CD4-positive, alpha-beta memory T cell (primary cell): ENCODE measurements around the gene AQP6. TPM values are rescaled to one million over a fixed set of nuclear protein-coding genes. Genes with fewer than 3 reads are reported as not detected.

Experiments used
- CTCF ChIA-PET: fragments of 350-600 bp; sonication (Branson Sonifier 250); formaldehyde crosslinking; loops from one replicate; lab custom pipeline; 2021; ENCODE audit warnings: inconsistent platforms; ENCODE audit not compliant: partially characterized antibody; lab: Charles Lee
- POLR2A ChIA-PET: fragments of 350-600 bp; sonication (Branson Sonifier 250); formaldehyde crosslinking; loops from one replicate; lab custom pipeline; 2021; ENCODE audit not compliant: partially characterized antibody; lab: Charles Lee
- DNase-seq, 5 donors: peaks; one replicate each; pipeline versions ENCODE4 v3.0.0 to v3.0.0-alpha.2; 2020 to 2022; ENCODE audit warnings: mixed read lengths in 1 of 5
- H3K27ac ChIP-seq: one replicate; pipeline ENCODE4 v1.7.0; 2013; ENCODE audit warnings: low read depth, low read length
- H3K27me3 ChIP-seq: 2 replicates; pipeline ENCODE4 v1.7.0; 2013; ENCODE audit warnings: mild to moderate bottlenecking, low read length, moderate library complexity; ENCODE audit not compliant: insufficient read depth
- H3K36me3 ChIP-seq: 2 replicates; pipeline ENCODE4 v1.7.0; 2013; ENCODE audit warnings: mild to moderate bottlenecking, low read length, moderate library complexity; ENCODE audit not compliant: insufficient read depth
- H3K4me1 ChIP-seq: 2 replicates; pipeline ENCODE4 v1.7.0; 2013; ENCODE audit warnings: mild to moderate bottlenecking, low read length, moderate library complexity; ENCODE audit not compliant: insufficient read depth
- H3K4me3 ChIP-seq, 2 donors: one replicate each; pipeline ENCODE4 v1.7.0; 2013; ENCODE audit warnings: low read length in 2 of 2, mild to moderate bottlenecking in 1 of 2
- H3K9me3 ChIP-seq, 2 donors: one replicate each; pipeline ENCODE4 v1.7.0; 2013; ENCODE audit warnings: low read length in 2 of 2, control low read depth in 1 of 2; ENCODE audit not compliant: control insufficient read depth in 1 of 2
- H3K27ac Mint-ChIP-seq, 7 donors: one replicate each; pipeline ENCODE4 v1.8.0; 2020 to 2021; ENCODE audit warnings: mixed read lengths in 7 of 7, mild to moderate bottlenecking in 6 of 7, inconsistent platforms in 3 of 7, moderate library complexity in 3 of 7
- H3K27me3 Mint-ChIP-seq, 2 donors: one replicate each; pipeline ENCODE4 v1.8.0; 2020 to 2021; ENCODE audit warnings: mixed read lengths in 2 of 2
- H3K36me3 Mint-ChIP-seq, 2 donors: one replicate each; pipeline ENCODE4 v1.8.0; 2020 to 2021; ENCODE audit warnings: mixed read lengths in 2 of 2, inconsistent platforms in 1 of 2, mild to moderate bottlenecking in 1 of 2
- H3K4me1 Mint-ChIP-seq, 4 donors: one replicate each; pipeline ENCODE4 v1.8.0; 2020 to 2021; ENCODE audit warnings: mixed read lengths in 4 of 4, mild to moderate bottlenecking in 1 of 4
- H3K4me3 Mint-ChIP-seq, 8 donors: one replicate each; pipeline ENCODE4 v1.8.0; 2020 to 2021; ENCODE audit warnings: mixed read lengths in 8 of 8, mild to moderate bottlenecking in 7 of 8, moderate library complexity in 6 of 8, inconsistent platforms in 3 of 8
- H3K9me3 Mint-ChIP-seq, 8 donors: one replicate each; pipeline ENCODE4 v1.8.0; 2020 to 2021; ENCODE audit warnings: mixed read lengths in 8 of 8, mild to moderate bottlenecking in 5 of 8, inconsistent platforms in 3 of 8, moderate library complexity in 1 of 8
- intact Hi-C: fragments of 100-400 bp; cut with micrococcal nuclease; formaldehyde crosslinking; loops from one replicate; pipeline ENCODE4 v1.15.1; 2023
- polyA plus RNA-seq, 2 donors: library from polyadenylated mRNA; unstranded; fragments of 300-500 nt; fragmentation: Illumina TruSeq; gene quantifications; one replicate each; pipeline ENCODE4 v1.2.3, GENCODE V29; 2021
- total RNA-seq, 2 experiments: library from RNA; stranded (reverse); gene quantifications; one replicate each; pipeline ENCODE4 v1.2.3, GENCODE V29; 2021

AQP6 gene
- total and polyA plus RNA-seq, 4 experiments from 2014 or later = not detected

GRCh38 chr12:50019524-50019923 lies 46.8 kb downstream of the AQP6 start:
- no peak overlapping the region for H3K4me3 Mint-ChIP-seq
- no peaks in the 10 kb centered on the region for H3K9me3 Mint-ChIP-seq
- no peak overlapping the region for H3K27ac ChIP-seq
- ChIA-PET CTCF (interaction anchor here (2.3 kb wide), 1 partner anchor 20 kb away, joined by 9 read pairs; no protein-coding TSS in a partner anchor), POLR2A (no interaction called here)
- peaks cover 0 to 2% of the 10 kb centered on the region in 2 donors for H3K36me3 Mint-ChIP-seq
- intact Hi-C loops = no loop called here
- H3K27me3 ChIP-seq = no peaks in the 10 kb centered on the region
- H3K4me3 ChIP-seq = no peak overlapping the region
- H3K4me1 Mint-ChIP-seq = peaks cover 5 to 15% (median 8%) of the 10 kb centered on the region in 4 donors
- DNase-seq = no peak
- peak overlapping the region in 1 of 7 donors; percentile 6 for H3K27ac Mint-ChIP-seq
- no peaks in the 10 kb centered on the region for H3K27me3 Mint-ChIP-seq
- no peaks in the 10 kb centered on the region for H3K36me3 ChIP-seq
- peaks cover 5% of the 10 kb centered on the region for H3K4me1 ChIP-seq
- no peaks in the 10 kb centered on the region for H3K9me3 ChIP-seq

GRCh38 chr12:50021031-50021430 lies 48.3 kb downstream of the AQP6 start:
- Histone ChIP-seq H3K27ac (no peak overlapping the region), H3K4me1 (peaks cover 10% of the 10 kb centered on the region), H3K36me3 (no peaks in the 10 kb centered on the region), H3K27me3 (no peaks in the 10 kb centered on the region), H3K9me3 (no peaks in the 10 kb centered on the region), H3K4me3 (no peak overlapping the region)
- Mint-ChIP-seq H3K27me3 (no peaks in the 10 kb centered on the region), H3K36me3 (peaks cover 0 to 4% of the 10 kb centered on the region in 2 donors), H3K4me1 (peaks cover 17 to 22% (median 18%) of the 10 kb centered on the region in 4 donors), H3K9me3 (peaks cover 0 to 2% (median 0%) of the 10 kb centered on the region in 8 donors), H3K27ac (peak overlapping the region in 2 of 7 donors; percentile 16 to 51), H3K4me3 (no peak overlapping the region)
- ChIA-PET POLR2A (no interaction called here), CTCF (interaction anchor here (2.0 kb wide), 1 partner anchor 16 kb away, joined by 5 read pairs; no protein-coding TSS in a partner anchor)
- no peak for DNase-seq
- intact Hi-C loops = no loop called here

- Mint-ChIP-seq H3K4me3 (no peak overlapping the region), H3K36me3 (peaks cover 0 to 4% of the 10 kb centered on the region in 2 donors), H3K4me1 (peaks cover 17 to 20% (median 19%) of the 10 kb centered on the region in 4 donors), H3K27ac (peak overlapping the region in 3 of 7 donors; percentile 6 to 43 (median 20)), H3K9me3 (peaks cover 0 to 2% (median 0%) of the 10 kb centered on the region in 8 donors), H3K27me3 (peaks cover 2% of the 10 kb centered on the region in 2 donors)
- H3K4me3 ChIP-seq = no peak overlapping the region
- H3K4me1 ChIP-seq = peaks cover 10% of the 10 kb centered on the region
- no peaks in the 10 kb centered on the region for H3K9me3 ChIP-seq
- H3K36me3 ChIP-seq = no peaks in the 10 kb centered on the region
- ChIA-PET CTCF (interaction anchor here (0.5 kb wide), 1 partner anchor 90 kb away, joined by 4 read pairs; no protein-coding TSS in a partner anchor), POLR2A (no interaction called here)
- intact Hi-C loops = no loop called here
- H3K27me3 ChIP-seq = no peaks in the 10 kb centered on the region
- no peak for DNase-seq
- H3K27ac ChIP-seq = no peak overlapping the region
Observed at GRCh38 chr12:50022903-50023302, 50.2 kb downstream of the AQP6 start.

GRCh38 chr12:50024227-50024626 lies 51.5 kb downstream of the AQP6 start:
- intact Hi-C loops = loop anchor here (2.0 kb wide), 2 partner anchors 143 to 1307 kb away; partner anchors contain the start of genes CCNT1 and CERS5
- no peak for DNase-seq
- H3K9me3 Mint-ChIP-seq = peaks cover 0 to 2% (median 0%) of the 10 kb centered on the region in 8 donors
- H3K27me3 Mint-ChIP-seq = peaks cover 4% of the 10 kb centered on the region in 2 donors
- peak overlapping the region; percentile 22 to 97 (median 97) for H3K27ac Mint-ChIP-seq
- ChIA-PET CTCF (interaction anchor here (1.6 to 2.4 kb wide), 3 partner anchors 15 to 79 kb away, joined by 6 to 12 read pairs (median 9); no protein-coding TSS in a partner anchor), POLR2A (interaction anchor here (1.9 kb wide), 1 partner anchor 196 kb away, joined by 5 read pairs; the partner anchor contains the start of gene NCKAP5L)
- H3K36me3 Mint-ChIP-seq = peaks cover 0 to 4% of the 10 kb centered on the region in 2 donors
- H3K9me3 ChIP-seq = no peaks in the 10 kb centered on the region
- H3K36me3 ChIP-seq = no peaks in the 10 kb centered on the region
- no peaks in the 10 kb centered on the region for H3K27me3 ChIP-seq
- peak overlapping the region; percentile 68 for H3K27ac ChIP-seq
- peaks cover 10% of the 10 kb centered on the region for H3K4me1 ChIP-seq
- H3K4me1 Mint-ChIP-seq = peaks cover 17 to 18% (median 17%) of the 10 kb centered on the region in 4 donors
- H3K4me3 Mint-ChIP-seq = peak overlapping the region; percentile 95 to 100 (median 99)
- H3K4me3 ChIP-seq = peak overlapping the region in 1 of 2 donors; percentile 48

GRCh38 chr12:50024805-50025186 lies 52.0 kb downstream of the AQP6 start:
- peaks cover 16 to 18% (median 17%) of the 10 kb centered on the region in 4 donors for H3K4me1 Mint-ChIP-seq
- DNase-seq = no peak
- H3K4me3 Mint-ChIP-seq = peak overlapping the region; percentile 95 to 100 (median 99)
- intact Hi-C loops = loop anchor here (1.0 to 2.0 kb wide), 4 partner anchors 61 to 1308 kb away; partner anchors contain the start of genes CCNT1, CERS5 and SMARCD1
- H3K9me3 ChIP-seq = no peaks in the 10 kb centered on the region
- peaks cover 4% of the 10 kb centered on the region in 2 donors for H3K27me3 Mint-ChIP-seq
- H3K4me3 ChIP-seq = peak overlapping the region; percentile 48 to 62
- peaks cover 0 to 4% of the 10 kb centered on the region in 2 donors for H3K36me3 Mint-ChIP-seq
- no peaks in the 10 kb centered on the region for H3K27me3 ChIP-seq
- ChIA-PET CTCF (interaction anchor here (1.0 to 2.4 kb wide), 5 partner anchors 14 to 79 kb away, joined by 3 to 12 read pairs (median 6); no protein-coding TSS in a partner anchor), POLR2A (interaction anchor here (0.6 to 2.0 kb wide), 10 partner anchors 8 to 1298 kb away, joined by 3 to 11 read pairs (median 5); partner anchors contain the start of genes COX14, NCKAP5L and TMBIM6)
- H3K36me3 ChIP-seq = no peaks in the 10 kb centered on the region
- peak overlapping the region; percentile 79 to 97 (median 97) for H3K27ac Mint-ChIP-seq
- H3K27ac ChIP-seq = peak overlapping the region; percentile 68
- H3K9me3 Mint-ChIP-seq = peaks cover 0 to 2% (median 0%) of the 10 kb centered on the region in 8 donors
- H3K4me1 ChIP-seq = peaks cover 10% of the 10 kb centered on the region

GRCh38 chr12:50025187-50026059 lies 52.7 kb downstream of the AQP6 start, which contains the start of gene RACGAP1:
Gene RACGAP1, minus strand, starts transcription at chr12:50025494. Its CDS starts 8,779 bp downstream, at chr12:50016715.
- Mint-ChIP-seq H3K4me3 (peak within 1 kb of the TSS; percentile 95 to 100 (median 99)), H3K36me3 (peaks cover 0 to 4% of the 10 kb centered on the region in 2 donors), H3K4me1 (peaks cover 16 to 18% (median 17%) of the 10 kb centered on the region in 4 donors), H3K27me3 (peaks cover 4 to 5% of the 10 kb centered on the region in 2 donors), H3K9me3 (peaks cover 0 to 2% (median 0%) of the 10 kb centered on the region in 8 donors), H3K27ac (peak within 1 kb of the TSS; percentile 79 to 97 (median 97))
- ChIA-PET CTCF (interaction anchor here (0.6 to 2.4 kb wide), 13 partner anchors 9 to 180 kb away, joined by 3 to 12 read pairs (median 3); partner anchors contain the start of genes CERS5 and COX14), POLR2A (interaction anchor here (0.6 to 2.0 kb wide), 15 partner anchors 9 to 1298 kb away, joined by 3 to 11 read pairs (median 5); partner anchors contain the start of genes COX14, NCKAP5L, SMARCD1 and TMBIM6)
- intact Hi-C loops = loop anchor here (1.0 to 2.0 kb wide), 4 partner anchors 60 to 1309 kb away; partner anchors contain the start of genes CCNT1, CERS5 and SMARCD1
- peak; percentile 95 to 98 (median 98) for DNase-seq
- Histone ChIP-seq H3K27ac (peak within 1 kb of the TSS; percentile 68), H3K36me3 (no peaks in the 10 kb centered on the region), H3K4me3 (peak within 1 kb of the TSS; percentile 48 to 62), H3K9me3 (no peaks in the 10 kb centered on the region), H3K27me3 (no peaks in the 10 kb centered on the region), H3K4me1 (peaks cover 10% of the 10 kb centered on the region)
